B cell (primary cell): ENCODE data around the gene SPDYE3. TPM values are rescaled to one million over a fixed set of nuclear protein-coding genes. Genes with fewer than 3 reads are reported as not detected.
"Not testable (repeated sequence)": the region's sequence is repeated elsewhere in the genome, so short reads cannot be mapped to it uniquely, and the experiment has no call there.

Experiments used
- ATAC-seq: fragments of 200-7000 bp; cut with Tn5 transposase; one replicate; pipeline ENCODE4 v1.10.0; 2021; ENCODE audit warnings: low read depth, mild to moderate bottlenecking, moderate number of reproducible peaks, moderate library complexity
- CTCF ChIA-PET: fragments of 350-600 bp; sonication (Branson Sonifier 250); formaldehyde crosslinking; loops from one replicate; lab custom pipeline; 2021; ENCODE audit warnings: antibody characterized with exemption, inconsistent platforms; lab: Charles Lee
- POLR2A ChIA-PET: fragments of 350-600 bp; sonication (Branson Sonifier 250); formaldehyde crosslinking; loops from one replicate; lab custom pipeline; 2021; ENCODE audit warnings: antibody characterized with exemption; lab: Charles Lee
- DNase-seq: peaks from one replicate; pipeline ENCODE4 v3.0.0; 2013
- H2AFZ ChIP-seq: 2 replicates; pipeline ENCODE4 v1.6.1; 2012; ENCODE audit warnings: mild to moderate bottlenecking, low read depth, low read length; ENCODE audit not compliant: insufficient read depth, poor library complexity, severe bottlenecking
- H3K27ac ChIP-seq, 2 donors: 1 replicate in 1 of 2; 2 replicates in 1 of 2; pipeline ENCODE4 v1.5.1; 2012 to 2013; ENCODE audit warnings: low read length in 2 of 2, mild to moderate bottlenecking in 2 of 2, moderate library complexity in 1 of 2
- H3K27me3 ChIP-seq, 4 experiments: fragments of 200-600 bp in 1 of 4; sonication (generic) in 1 of 4; replicated peaks in 1 of 4; 1 replicate in 2 of 4; 2 replicates in 2 of 4; pipeline versions ENCODE4 v1.6.1 to v1.7.0; 2013 to 2016; ENCODE audit warnings: low read length in 3 of 4, mild to moderate bottlenecking in 2 of 4, mixed read lengths in 1 of 4, moderate library complexity in 1 of 4; ENCODE audit not compliant: insufficient read depth in 4 of 4, control insufficient read depth in 3 of 4; ENCODE audit errors: control extremely low read depth in 1 of 4
- H3K36me3 ChIP-seq, 2 experiments: replicated peaks in 1 of 2; 1 replicate in 1 of 2; 2 replicates in 1 of 2; pipeline versions ENCODE4 v1.6.1 to v1.7.1; 2013; ENCODE audit warnings: low read length in 1 of 2; ENCODE audit not compliant: insufficient read depth in 2 of 2, control insufficient read depth in 1 of 2; ENCODE audit errors: control extremely low read depth in 1 of 2, extremely low read depth in 1 of 2
- H3K4me1 ChIP-seq, 2 donors: fragments of 200-600 bp in 1 of 2; sonication (generic) in 1 of 2; 1 replicate in 1 of 2; 2 replicates in 1 of 2; pipeline versions ENCODE4 v1.5.1 to v1.6.1; 2013 to 2017; ENCODE audit warnings: low read length in 2 of 2; ENCODE audit not compliant: control insufficient read depth in 2 of 2, insufficient read depth in 2 of 2
- H3K4me2 ChIP-seq: replicated peaks from 2 replicates; pipeline ENCODE3; 2012; ENCODE audit warnings: mild to moderate bottlenecking, low read depth, low read length; ENCODE audit not compliant: poor library complexity, severe bottlenecking
- H3K4me3 ChIP-seq, 5 experiments: fragments of 200-600 bp in 1 of 5; sonication (generic) in 1 of 5; 1 replicate in 3 of 5; 2 replicates in 2 of 5; pipeline versions ENCODE4 v1.5.1 to v1.7.0; 2011 to 2016; ENCODE audit warnings: low read length in 4 of 5, mild to moderate bottlenecking in 4 of 5, low read depth in 2 of 5, control low read depth in 1 of 5, moderate library complexity in 1 of 5; ENCODE audit not compliant: insufficient read depth in 1 of 5; ENCODE audit errors: control extremely low read depth in 1 of 5, extremely low read depth in 1 of 5
- H3K79me2 ChIP-seq: fragments of 200-600 bp; sonication (generic); one replicate; pipeline ENCODE4 v1.6.0; 2016; ENCODE audit warnings: low read length; ENCODE audit not compliant: control insufficient read depth, insufficient read depth
- H3K9ac ChIP-seq: fragments of 200-600 bp; sonication (generic); 2 replicates; pipeline ENCODE4 v1.6.1; 2017; ENCODE audit warnings: mild to moderate bottlenecking, low read length, moderate library complexity
- H3K9me3 ChIP-seq, 3 donors: one replicate each; pipeline versions ENCODE4 v1.6.1 to v1.7.1; 2013; ENCODE audit warnings: low read length in 2 of 3; ENCODE audit not compliant: control insufficient read depth in 2 of 3, insufficient read depth in 1 of 3; ENCODE audit errors: control extremely low read depth in 1 of 3
- H4K20me1 ChIP-seq: 2 replicates; pipeline ENCODE4 v1.6.0; 2012; ENCODE audit warnings: mild to moderate bottlenecking, low read length; ENCODE audit not compliant: insufficient read depth, control insufficient read depth, poor library complexity, severe bottlenecking
- H3K27ac Mint-ChIP-seq: one replicate; pipeline ENCODE4 v1.8.0; 2021; ENCODE audit warnings: mixed read lengths
- H3K27me3 Mint-ChIP-seq: one replicate; pipeline ENCODE4 v1.8.0; 2021; ENCODE audit warnings: mixed read lengths
- H3K4me1 Mint-ChIP-seq: one replicate; pipeline ENCODE4 v1.8.0; 2021; ENCODE audit warnings: mixed read lengths
- H3K4me3 Mint-ChIP-seq: one replicate; pipeline ENCODE4 v1.8.0; 2021; ENCODE audit warnings: mixed read lengths
- H3K9me3 Mint-ChIP-seq: one replicate; pipeline ENCODE4 v1.8.0; 2022; ENCODE audit warnings: mixed read lengths; ENCODE audit not compliant: insufficient read depth
- WGBS: methylation state at CpG from one replicate; pipeline ENCODE4 v1.1.5; 2013; ENCODE audit warnings: missing lambda C conversion rate; ENCODE audit not compliant: insufficient coverage; 5-methylcytosine and 5-hydroxymethylcytosine counted together
- intact Hi-C: fragments of 100-400 bp; cut with micrococcal nuclease; formaldehyde crosslinking; loops from one replicate; pipeline ENCODE4 v1.10.0; 2022
- polyA minus RNA-seq: library from RNA; depleted of rRNA, polyadenylated mRNA; stranded (reverse); fragments of >200 nt; gene quantifications from 2 replicates; pipeline ENCODE4 v1.2.3, GENCODE V29; 2012
- polyA plus RNA-seq: library from polyadenylated mRNA; depleted of rRNA; stranded (reverse); fragments of >200 nt; gene quantifications from 2 replicates; pipeline ENCODE4 v1.2.3, GENCODE V29; 2012
- total RNA-seq, 2 donors: library from RNA; stranded (reverse); fragments of 120-200 nt in 1 of 2; gene quantifications; 1 replicate in 1 of 2; 2 replicates in 1 of 2; pipeline versions ENCODE4 v1.2.3 to v1.2.4, GENCODE V29; 2013 to 2022

SPDYE3 gene, protein sequence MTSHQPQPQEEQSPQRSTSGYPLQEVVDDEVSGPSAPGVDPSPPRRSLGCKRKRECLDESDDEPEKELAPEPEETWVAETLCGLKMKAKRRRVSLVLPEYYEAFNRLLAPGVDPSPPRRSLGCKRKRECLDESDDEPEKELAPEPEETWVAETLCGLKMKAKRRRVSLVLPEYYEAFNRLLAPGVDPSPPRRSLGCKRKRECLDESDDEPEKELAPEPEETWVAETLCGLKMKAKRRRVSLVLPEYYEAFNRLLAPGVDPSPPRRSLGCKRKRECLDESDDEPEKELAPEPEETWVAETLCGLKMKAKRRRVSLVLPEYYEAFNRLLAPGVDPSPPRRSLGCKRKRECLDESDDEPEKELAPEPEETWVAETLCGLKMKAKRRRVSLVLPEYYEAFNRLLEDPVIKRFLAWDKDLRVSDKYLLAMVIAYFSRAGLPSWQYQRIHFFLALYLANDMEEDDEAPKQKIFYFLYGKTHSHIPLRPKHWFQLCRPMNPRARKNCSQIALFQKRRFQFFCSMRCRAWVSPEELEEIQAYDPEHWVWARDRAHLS
- total RNA-seq: not detected in 2 replicates
- total RNA-seq (2013): not detected
- polyA plus RNA-seq: not detected in 2 replicates
- 0.14 TPM in 1 of 2 replicates, not detected in the other for polyA minus RNA-seq

GRCh38 chr7:100307402-100307801, at the start of gene SPDYE3:
Gene SPDYE3, plus strand, starts transcription at chr7:100307702. Its CDS starts 184 bp downstream, at chr7:100307886.
- H3K27ac Mint-ChIP-seq, H3K4me3 Mint-ChIP-seq, H3K79me2 ChIP-seq, H4K20me1 ChIP-seq, ATAC-seq, POLR2A ChIA-PET, H3K36me3 ChIP-seq, H3K4me1 Mint-ChIP-seq, H3K27ac ChIP-seq, H3K4me1 ChIP-seq, H3K9ac ChIP-seq, CTCF ChIA-PET, H3K4me3 ChIP-seq, H3K4me2 ChIP-seq, H3K27me3 Mint-ChIP-seq, H3K9me3 Mint-ChIP-seq, H3K9me3 ChIP-seq, H3K27me3 ChIP-seq, DNase-seq, intact Hi-C loops, H2AFZ ChIP-seq: not testable (repeated sequence)
- WGBS: 96% methylated on average over 5 of the region's 8 CpGs

DNA sequence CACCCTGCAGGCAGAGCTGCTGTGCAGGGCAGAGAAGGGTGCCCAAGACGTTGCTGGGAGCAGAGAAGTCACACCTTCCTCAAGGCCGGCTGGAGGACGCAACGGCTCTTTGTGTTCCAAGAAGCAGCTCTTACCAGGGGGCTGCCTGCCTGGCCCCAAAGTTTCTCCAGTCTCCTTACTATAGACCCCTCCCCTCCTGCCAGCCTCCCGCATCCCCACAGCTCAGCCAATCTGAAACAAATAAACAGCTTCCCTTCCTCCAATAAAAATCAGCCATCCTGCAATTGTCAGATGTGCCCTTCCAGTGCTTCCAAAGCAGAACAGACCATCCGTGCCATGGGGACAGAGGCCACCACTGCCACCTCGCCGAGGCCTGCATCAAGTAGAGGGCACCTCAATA, 47.5 kb upstream of the SPDYE3 start:
- H3K27ac Mint-ChIP-seq, ATAC-seq, H3K4me1 Mint-ChIP-seq, H3K27me3 ChIP-seq, H3K27ac ChIP-seq, H3K4me2 ChIP-seq, H4K20me1 ChIP-seq, H3K79me2 ChIP-seq, POLR2A ChIA-PET, DNase-seq, H3K9ac ChIP-seq, H3K36me3 ChIP-seq, H3K27me3 Mint-ChIP-seq, CTCF ChIA-PET, H3K4me1 ChIP-seq, H3K4me3 Mint-ChIP-seq, intact Hi-C loops, H3K9me3 Mint-ChIP-seq, H2AFZ ChIP-seq, H3K4me3 ChIP-seq, H3K9me3 ChIP-seq: not testable (repeated sequence)
- 100% methylated on average over 4 of the region's 8 CpGs for WGBS

DNA sequence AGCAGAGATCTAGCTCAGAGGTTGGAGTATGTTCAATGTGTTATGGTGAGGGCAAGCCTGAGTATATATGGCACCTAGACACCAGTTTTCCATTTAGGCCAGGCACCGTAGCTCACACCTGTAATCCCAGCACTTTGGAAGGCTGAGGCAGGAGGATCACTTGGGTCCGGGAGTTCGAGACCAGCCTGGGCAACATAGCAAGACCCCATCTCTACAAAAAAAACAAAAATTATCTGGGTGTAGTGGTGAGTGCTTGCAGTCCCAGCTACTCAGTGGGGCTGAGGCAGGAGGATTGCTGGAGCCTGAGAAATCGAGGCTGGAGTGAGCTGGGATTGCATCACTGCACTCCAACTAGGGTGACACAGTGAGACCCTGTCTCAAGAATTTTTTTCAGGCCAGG, 44.6 kb upstream of the SPDYE3 start:
- H3K9me3 Mint-ChIP-seq, H3K4me2 ChIP-seq, H2AFZ ChIP-seq, H3K27ac ChIP-seq, H3K36me3 ChIP-seq, H3K4me1 ChIP-seq, H3K9me3 ChIP-seq, H3K4me3 ChIP-seq, ATAC-seq, H3K27me3 ChIP-seq, H3K27ac Mint-ChIP-seq, intact Hi-C loops, H3K4me3 Mint-ChIP-seq, H3K9ac ChIP-seq, H4K20me1 ChIP-seq, H3K27me3 Mint-ChIP-seq, DNase-seq, H3K79me2 ChIP-seq: not testable (repeated sequence)
- peaks cover 13% of the 10 kb centered on the region for H3K4me1 Mint-ChIP-seq
- WGBS: 100% methylated on average over 1 of the region's 4 CpGs
- CTCF ChIA-PET: interaction anchor here (0.6 kb wide), 2 partner anchors 9 to 19 kb away, joined by 3 to 4 read pairs; no protein-coding TSS in a partner anchor
- POLR2A ChIA-PET: interaction anchor here (0.7 kb wide), 1 partner anchor 15 kb away, joined by 7 read pairs; no protein-coding TSS in a partner anchor

DNA sequence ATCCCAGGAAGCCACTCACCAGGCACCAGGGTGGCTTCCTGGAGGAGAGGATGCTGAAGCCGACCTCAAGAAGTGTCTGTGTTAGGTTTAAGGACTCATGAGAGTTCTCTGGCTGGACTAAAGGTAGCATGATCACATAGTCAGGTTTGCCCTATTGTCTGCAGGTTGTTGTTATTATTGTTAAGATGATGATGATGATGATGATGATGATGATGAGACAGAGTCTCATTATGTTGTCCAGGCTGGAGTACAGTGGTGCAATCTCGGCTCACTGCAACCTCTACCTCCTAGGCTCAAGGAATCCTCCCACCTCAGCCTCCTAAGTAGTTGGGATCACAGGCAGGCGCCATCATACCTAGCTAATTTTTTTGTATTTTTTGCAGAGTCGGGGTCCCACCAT, 43.3 kb upstream of the SPDYE3 start:
- H2AFZ ChIP-seq, H3K9me3 Mint-ChIP-seq, H3K9me3 ChIP-seq, H3K4me1 ChIP-seq, H3K27ac ChIP-seq, H3K27me3 Mint-ChIP-seq, H3K9ac ChIP-seq, H3K36me3 ChIP-seq, H4K20me1 ChIP-seq, H3K27me3 ChIP-seq, H3K4me3 Mint-ChIP-seq, DNase-seq, H3K27ac Mint-ChIP-seq, POLR2A ChIA-PET, H3K4me2 ChIP-seq, ATAC-seq, intact Hi-C loops, H3K4me3 ChIP-seq: not testable (repeated sequence)
- CTCF ChIA-PET: interaction anchor here (1.2 kb wide), 1 partner anchor 131 kb away, joined by 4 read pairs; no protein-coding TSS in a partner anchor
- peaks cover 13% of the 10 kb centered on the region for H3K4me1 Mint-ChIP-seq
- 100% methylated on average over 1 of the region's 4 CpGs for WGBS
- peaks cover 11% of the 10 kb centered on the region for H3K79me2 ChIP-seq
